NCI-H446 (cell line): ENCODE data around the gene GRM8.

Experiments used
- DNase-seq, 2 experiments: peaks; one replicate each; lab custom pipeline; 2025; lab: John Stamatoyannopoulos, UW

GRM8 gene

GRCh38 chr7:126806614-126807013 is 446.1 kb downstream of the GRM8 start:
- DNase-seq, result no peak

DNA sequence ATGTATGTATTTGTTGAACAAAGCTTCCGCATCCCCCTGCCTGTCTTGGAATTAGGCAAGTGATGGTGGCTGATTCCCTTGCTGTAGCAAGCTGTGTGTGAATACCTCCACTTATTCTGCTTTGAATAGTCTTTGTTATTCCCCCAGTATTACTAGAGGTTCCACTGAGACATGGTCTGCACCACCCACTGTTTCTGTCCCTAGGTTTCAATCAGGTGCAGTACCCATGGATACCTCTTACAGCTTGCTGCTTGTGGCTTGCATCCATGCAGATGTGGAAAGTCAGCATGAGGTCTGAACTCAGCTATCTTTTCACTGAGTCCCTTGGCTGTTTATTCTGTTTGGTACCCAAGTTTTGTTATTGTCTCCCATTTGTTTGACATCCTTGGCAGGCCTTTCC is 447.4 kb downstream of the GRM8 start:
- no peak for DNase-seq

DNA sequence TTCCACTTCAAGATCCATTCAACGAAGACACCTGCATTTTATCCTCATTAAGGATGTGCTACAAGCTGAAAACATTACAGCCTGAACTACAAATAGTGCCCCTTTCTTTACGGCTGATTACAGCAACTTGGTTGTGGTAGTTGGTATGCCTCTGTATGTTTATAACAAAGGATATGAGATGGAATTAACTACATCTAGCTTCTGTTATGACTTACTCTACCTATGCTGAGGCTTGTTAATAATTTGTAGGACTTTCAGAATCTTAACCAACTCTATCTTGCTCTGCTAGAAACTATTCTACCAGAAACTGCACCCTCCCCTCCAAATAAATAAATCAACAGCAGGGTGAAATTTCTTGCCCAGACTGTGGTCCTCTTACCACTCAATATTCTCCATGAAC is 448.1 kb downstream of the GRM8 start:
- no peak for DNase-seq

DNA sequence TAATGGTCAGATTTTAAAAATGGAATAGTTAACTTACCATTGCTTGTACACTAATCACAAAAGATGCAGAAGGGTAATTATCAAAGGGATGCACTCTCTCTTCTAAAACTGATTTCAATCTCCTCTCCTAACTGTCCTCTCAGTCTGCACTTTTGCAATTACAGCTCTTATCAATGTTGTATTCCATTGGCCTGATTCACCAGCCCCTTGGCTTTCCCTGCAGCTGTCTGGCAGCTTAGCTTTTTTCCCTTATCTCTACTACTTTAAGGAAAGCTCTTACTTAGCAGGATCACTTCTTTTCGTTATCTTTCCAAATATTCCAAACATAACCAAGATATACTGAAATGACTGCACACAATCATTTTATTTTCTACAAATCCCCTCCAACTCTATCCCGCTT is 448.8 kb downstream of the GRM8 start:
- no peak for DNase-seq

DNA sequence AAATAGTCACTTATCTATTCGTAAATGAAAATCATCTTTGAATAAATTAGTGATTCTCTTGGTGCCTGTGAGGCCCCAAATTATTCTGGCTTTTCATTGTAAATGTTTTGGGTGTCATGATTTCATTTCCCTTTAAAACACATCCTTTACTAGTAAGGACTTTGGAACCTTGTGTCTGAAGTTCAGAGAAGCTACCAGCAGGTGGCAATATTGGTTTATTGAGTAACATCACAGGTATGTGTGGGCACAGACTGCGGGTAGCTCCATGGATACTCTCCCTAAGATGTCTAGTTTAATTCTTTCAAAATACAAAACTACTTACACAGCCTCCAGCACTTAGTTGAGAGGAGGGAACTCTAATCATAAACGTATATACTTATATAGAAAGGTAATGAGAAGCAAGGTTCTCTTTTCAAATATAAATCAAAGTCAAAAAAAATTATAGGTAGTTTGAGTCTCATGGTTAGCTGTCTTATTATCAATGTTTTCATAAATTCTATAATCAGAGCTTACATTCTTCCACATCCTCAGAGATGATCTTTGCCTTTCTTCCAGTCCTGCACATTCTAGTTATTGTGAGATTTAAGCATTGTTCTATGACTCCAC is 449.6 kb downstream of the GRM8 start:
- peak; percentile 11 to 48 for DNase-seq

GRCh38 chr7:126801733-126802132 is 451.0 kb downstream of the GRM8 start:
- DNase-seq, result no peak

GRCh38 chr7:126799541-126799940 is 453.2 kb downstream of the GRM8 start:
- DNase-seq, result no peak

GRCh38 chr7:126792521-126792920 is 460.2 kb downstream of the GRM8 start:
- DNase-seq, result no peak

- DNase-seq, result no peak
Measured at GRCh38 chr7:126791306-126791705, 461.4 kb downstream of the GRM8 start.

GRCh38 chr7:126790763-126791162 is 462.0 kb downstream of the GRM8 start:
- peak in 1 of 2 experiments; percentile 17 for DNase-seq

- DNase-seq, result no peak
Measured at GRCh38 chr7:126783613-126784012, 469.1 kb downstream of the GRM8 start.

- no peak for DNase-seq
Measured at GRCh38 chr7:126780993-126781392, 471.7 kb downstream of the GRM8 start.

DNA sequence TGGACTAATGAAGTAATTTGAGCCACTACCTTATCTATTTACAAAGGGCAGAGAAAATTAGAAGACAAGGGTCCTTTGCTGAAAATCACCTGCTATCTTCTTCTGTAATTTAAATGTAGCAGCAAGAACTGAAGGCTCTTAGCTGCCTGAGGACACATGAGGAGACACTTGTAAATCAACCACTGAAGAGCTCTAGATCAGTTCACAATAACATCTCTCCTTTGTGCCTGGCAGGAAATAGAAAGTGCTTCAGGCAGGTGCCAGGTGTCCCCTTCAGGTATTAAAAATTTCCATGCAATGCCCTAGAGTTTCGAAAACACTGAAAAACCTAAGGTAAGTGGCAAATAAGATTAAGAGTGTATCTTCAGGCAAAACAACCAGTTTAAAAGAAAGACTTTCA is 474.6 kb downstream of the GRM8 start:
- no peak for DNase-seq

DNA sequence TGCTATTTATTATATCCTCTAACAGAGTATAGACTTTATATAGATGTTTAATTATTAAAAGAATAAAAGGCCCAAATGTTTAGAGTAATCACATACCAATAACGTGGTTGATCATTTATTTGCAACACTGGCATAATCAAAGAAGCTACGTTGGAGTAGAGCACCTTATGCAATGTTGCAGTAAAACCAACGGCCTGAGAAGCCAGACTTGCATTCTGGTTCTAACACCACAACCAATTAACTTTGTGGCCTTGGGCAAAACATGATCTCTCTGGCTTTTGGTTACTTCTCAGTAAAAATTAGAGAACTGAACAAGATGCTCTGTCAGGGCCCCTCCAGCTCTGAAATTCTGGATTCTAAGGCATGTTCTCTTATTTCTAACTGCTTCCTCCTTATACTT is 476.2 kb downstream of the GRM8 start:
- DNase-seq, result no peak

GRCh38 chr7:126774077-126774476 is 478.7 kb downstream of the GRM8 start:
- DNase-seq, result no peak

DNA sequence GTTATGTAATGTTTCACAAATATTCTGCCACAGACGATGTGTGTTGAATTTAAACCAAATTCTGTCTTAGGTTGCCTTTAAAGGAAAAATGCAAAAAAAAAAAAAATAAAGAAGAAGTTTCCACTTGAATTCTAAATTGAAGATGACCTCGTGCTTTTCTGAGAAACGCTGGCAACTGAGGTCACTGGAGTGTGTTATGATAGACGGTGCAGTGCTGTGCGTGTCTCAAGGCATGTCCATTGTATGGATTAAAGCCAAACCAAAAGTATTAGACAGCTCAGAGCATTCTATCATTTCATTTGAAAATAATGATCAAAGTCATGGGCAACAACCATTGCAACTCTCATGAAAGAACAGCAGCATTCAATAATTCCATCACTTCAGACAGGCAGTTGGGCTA is 483.9 kb downstream of the GRM8 start:
- no peak for DNase-seq

DNA sequence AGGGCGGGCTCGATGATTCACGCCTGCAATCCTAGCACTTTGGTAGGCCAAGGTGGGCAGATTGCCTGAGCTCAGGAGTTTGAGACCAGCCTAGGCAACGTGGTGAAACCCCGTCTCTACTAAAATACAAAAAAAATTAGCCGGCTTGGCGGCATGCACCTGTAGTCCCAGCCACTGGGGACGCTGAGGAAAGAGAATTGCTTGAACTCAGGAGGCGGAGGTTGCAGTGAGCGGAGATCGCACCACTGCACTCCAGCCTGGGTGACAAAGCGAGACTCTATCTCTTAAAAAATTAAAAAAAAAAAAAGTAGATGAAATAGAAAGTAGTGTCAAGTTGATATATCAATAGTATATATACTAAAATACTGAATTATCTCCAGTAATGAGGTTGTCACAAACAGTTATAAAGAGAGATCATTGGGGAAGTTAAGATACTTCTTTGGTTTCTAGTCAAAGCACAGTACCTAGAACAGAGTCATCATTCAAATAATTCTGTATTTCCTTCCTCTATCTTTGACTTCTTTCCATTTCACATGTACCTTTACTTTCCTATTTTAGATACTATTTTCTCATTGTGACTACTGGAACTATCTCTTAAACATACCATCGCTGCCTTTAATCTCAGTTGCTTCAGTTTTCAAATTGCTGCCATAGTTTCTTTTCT is 491.7 kb downstream of the GRM8 start:
- DNase-seq, result no peak

GRCh38 chr7:126755381-126755780 is 497.4 kb downstream of the GRM8 start:
- DNase-seq, result no peak

- DNase-seq, result no peak
Measured at GRCh38 chr7:126750207-126750911, 502.4 kb downstream of the GRM8 start.

- DNase-seq, result no peak
Measured at GRCh38 chr7:126728967-126729366, 523.8 kb downstream of the GRM8 start.

- DNase-seq, result no peak
Measured at GRCh38 chr7:126727930-126728391, 524.8 kb downstream of the GRM8 start.

GRCh38 chr7:126723966-126724544 is 528.7 kb downstream of the GRM8 start:
- DNase-seq, result no peak

- no peak for DNase-seq
Measured at GRCh38 chr7:126720232-126720631, 532.5 kb downstream of the GRM8 start.
